NT2/D1 (cell line): ENCODE results near the gene CD248.

Experiments used
- YY1 ChIP-seq: IDR thresholded peaks from 2 replicates; pipeline ENCODE4 v1.6.1; 2011; ENCODE audit not compliant: insufficient read length, insufficient read depth
- ZNF274 ChIP-seq: IDR thresholded peaks from 2 replicates; pipeline ENCODE4 v1.6.1; 2011; ENCODE audit warnings: mild to moderate bottlenecking, low read depth, low read length

DNA sequence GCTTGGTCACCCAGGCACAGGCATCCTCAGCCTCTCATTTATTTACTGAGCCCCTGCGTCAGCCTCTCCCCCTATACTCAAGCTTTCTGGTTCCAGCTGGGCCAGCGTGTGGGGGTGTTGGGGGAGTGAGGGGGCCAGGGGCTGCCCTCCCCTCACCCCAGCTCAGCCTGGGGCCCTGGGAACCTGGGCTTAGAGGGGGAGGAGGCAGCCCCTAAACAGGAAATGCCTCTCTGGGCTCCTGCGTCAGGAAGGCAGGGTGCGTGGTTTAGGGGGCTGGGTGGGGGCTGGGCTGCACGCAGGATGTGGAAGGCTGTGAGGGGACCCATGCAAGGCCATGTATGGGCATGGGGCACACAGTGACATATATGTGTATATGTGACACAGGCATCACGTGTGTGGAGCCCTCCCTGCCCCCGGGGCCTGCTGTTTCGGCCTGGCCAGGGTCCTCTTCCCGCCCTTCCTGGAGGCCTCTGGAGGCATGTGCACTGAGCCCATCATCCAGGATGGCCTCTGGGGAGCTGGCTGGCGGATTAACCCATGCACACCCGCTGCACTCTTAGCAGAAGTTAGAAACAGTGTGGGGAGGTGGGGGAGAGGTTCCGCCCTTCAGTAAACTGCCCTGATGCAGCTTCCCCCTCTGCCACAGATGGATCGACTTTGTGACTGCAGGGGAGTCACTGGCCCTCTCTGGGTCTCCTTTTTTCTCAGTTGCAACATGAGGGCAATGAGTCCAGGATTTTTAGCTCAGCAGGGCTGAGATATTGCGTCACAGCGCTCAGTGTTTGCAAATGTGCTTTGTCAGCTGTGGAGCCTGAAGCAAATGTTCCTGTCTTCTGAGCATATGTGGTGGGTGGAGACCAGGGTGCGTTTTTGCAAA is 1.1 kb upstream of the CD248 start:
- no peak for TF ChIP-seq ZNF274
- TF ChIP-seq YY1 = no peak
